Subcutaneous adipose tissue (tissue), 4 donors: ENCODE data around the gene PRSS2. TPM values are rescaled to one million over a fixed set of nuclear protein-coding genes. Genes with fewer than 3 reads are reported as not detected.

ENCODE experiments used
- total RNA-seq, 4 donors: library from RNA; depleted of rRNA; stranded (reverse); fragments of >200 nt; gene quantifications; one replicate each; pipeline ENCODE4 v1.1.0, GENCODE V29; 2016
- TF ChIP-seq, protein P1 (sequence below): fragments of 450-650 bp; IDR thresholded peaks from one replicate; pipeline ENCODE4 v1.5.1; 2016; ENCODE audit warnings: low read depth, mild to moderate bottlenecking, control low read depth, antibody characterized with exemption, moderate library complexity

PRSS2 gene
- total RNA-seq, 4 donors from 2014 or later, result not detected

DNA sequence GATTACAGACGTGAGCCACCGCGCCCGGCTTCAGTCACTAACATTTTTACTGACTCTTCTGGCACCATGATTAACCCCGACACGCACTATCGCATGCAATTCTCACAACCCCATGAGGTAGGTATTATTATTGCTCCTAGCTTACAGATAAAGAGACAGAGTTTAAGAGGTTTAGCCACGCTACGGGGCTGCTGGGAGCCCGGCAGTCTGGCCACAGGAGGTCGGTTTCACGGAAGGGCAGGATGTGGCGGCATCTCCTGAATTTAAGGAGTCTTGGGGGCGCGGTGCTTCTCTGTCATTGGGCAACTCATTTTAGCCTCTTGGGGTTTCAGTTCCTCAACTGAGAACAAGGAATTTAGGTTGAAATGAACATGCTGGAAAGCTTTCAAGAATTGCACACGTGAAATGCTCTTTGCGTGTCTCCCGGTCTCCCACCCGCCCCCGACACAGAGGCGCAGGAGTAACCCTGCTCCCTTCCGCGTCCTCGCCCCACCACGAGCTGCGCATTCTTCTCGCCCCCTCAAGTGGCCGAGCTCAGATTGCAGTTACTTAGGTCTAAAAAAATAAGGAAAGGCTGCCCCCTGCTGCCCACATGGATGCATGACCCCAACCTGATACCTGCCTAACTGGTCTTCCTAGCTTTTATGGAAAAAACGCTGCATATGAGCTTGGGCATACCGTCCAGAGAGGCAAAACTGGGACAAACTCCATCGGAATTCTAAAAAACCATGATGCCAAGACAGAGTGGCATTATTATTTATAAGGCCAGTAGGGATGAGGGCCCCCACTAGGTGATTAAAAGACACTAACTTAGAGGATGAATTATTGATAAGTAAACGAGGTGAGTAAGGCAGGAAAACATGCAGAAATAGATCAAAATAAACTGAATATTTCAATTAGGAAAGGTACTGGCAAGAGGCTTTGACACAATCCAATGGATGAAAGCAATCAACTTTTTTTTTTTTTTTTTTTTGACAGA, 12.4 kb downstream of the PRSS2 start:
- TF ChIP-seq, protein P1, sequence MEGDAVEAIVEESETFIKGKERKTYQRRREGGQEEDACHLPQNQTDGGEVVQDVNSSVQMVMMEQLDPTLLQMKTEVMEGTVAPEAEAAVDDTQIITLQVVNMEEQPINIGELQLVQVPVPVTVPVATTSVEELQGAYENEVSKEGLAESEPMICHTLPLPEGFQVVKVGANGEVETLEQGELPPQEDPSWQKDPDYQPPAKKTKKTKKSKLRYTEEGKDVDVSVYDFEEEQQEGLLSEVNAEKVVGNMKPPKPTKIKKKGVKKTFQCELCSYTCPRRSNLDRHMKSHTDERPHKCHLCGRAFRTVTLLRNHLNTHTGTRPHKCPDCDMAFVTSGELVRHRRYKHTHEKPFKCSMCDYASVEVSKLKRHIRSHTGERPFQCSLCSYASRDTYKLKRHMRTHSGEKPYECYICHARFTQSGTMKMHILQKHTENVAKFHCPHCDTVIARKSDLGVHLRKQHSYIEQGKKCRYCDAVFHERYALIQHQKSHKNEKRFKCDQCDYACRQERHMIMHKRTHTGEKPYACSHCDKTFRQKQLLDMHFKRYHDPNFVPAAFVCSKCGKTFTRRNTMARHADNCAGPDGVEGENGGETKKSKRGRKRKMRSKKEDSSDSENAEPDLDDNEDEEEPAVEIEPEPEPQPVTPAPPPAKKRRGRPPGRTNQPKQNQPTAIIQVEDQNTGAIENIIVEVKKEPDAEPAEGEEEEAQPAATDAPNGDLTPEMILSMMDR, result no peak

DNA sequence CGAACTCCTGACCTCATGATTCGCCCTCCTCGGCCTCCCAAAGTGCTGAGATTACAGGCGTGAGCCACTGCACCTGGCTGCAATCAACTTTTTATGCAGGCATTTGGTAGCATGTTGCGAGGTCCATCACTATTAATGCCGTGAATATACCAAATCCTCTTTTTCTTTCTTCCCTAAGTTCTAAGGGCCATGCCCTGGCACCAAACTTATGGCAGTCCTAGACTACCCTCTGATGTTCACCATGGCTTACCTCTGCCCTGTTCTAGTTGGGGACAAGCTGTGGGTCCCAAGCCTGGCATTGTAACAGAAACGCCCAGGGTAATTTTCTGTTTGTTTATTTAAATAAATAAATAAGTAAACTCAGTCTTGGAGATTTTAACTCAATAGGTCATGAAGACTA, 13.3 kb downstream of the PRSS2 start:
- TF ChIP-seq, protein P1, result no peak

DNA sequence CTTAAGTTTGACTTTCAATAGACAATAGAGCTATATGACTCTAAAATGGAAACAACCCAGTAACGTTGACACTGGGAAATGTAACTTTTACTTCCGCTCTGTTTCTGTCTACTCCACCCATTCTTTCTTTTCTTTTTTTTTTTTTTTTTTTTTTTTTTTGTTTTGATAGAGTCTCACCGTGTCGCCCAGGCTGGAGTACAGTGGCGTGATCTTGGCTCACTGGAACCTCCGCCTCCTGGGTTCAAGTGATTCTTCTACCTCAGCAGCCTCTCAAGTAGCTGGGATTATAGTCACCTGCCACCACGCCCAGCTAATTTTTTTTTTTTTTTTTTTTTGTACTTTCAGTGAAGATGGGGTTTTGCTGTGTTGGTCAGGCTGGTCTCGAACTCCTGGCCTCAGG, 13.9 kb downstream of the PRSS2 start:
- TF ChIP-seq, protein P1, result no peak

DNA sequence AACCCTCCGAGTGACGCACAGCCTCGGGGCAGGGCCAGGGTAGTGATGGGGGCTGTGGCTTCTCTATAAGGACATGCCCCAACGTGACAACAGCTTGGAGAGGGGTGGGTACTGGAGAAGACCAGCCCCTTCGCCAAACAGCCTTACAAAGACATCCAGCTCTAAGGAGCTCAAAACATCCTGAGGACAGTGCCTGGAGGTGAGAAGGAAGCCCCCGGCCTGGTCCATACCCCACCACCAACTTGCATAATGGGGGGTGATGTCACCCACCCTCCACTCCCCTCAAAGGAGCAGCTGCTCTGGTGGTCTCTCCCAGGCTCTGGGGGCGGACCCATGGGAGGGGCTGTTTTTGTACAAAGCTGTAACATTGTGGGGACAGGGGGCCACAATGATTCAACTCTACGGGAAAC, 15.1 kb downstream of the PRSS2 start:
- TF ChIP-seq, protein P1, result no peak

DNA sequence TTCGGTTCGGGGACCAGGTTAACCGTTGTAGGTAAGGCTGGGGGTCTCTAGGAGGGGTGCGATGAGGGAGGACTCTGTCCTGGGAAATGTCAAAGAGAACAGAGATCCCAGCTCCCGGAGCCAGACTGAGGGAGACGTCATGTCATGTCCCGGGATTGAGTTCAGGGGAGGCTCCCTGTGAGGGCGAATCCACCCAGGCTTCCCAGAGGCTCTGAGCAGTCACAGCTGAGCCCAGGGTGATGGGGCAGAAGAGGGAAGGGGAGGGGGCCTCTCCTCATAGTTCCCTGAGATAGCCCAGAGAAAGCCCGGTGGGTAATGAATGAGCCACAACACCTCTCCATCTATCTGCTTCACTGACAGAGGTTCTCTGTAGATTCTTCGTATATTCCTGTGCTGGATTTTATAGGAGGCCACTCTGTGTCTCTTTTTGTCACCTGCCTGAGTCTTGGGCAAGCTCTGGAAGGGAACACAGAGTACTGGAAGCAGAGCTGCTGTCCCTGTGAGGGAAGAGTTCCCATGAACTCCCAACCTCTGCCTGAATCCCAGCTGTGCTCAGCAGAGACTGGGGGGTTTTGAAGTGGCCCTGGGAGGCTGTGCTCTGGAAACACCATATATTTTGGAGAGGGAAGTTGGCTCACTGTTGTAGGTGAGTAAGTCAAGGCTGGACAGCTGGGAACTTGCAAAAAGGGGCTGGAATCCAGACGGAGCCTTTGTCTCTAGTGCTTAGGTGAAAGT, 16.4 kb downstream of the PRSS2 start:
- TF ChIP-seq, protein P1, result no peak

DNA sequence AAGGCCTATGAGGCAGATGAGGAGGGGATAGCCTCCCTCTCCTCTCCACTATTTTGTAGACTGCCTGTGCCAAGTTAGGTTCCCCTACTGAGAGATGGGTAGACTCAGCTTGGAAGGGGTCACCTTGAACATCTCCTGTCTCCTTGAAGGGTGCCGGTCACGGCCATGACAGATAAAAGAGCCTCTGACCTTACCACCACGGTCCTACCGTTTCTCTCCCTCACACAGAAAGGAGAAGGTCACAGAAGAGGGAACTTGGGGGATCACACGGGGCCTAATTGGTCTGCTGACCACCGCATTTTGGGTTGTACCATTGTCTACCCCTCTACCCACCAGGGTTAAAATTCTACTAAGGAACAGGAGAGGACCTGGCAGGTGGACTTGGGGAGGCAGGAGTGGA, 17.0 kb downstream of the PRSS2 start:
- TF ChIP-seq, protein P1, result no peak
